ENCODE measurements around the gene TFE3.

- TF ChIP-seq CTCF (conservative IDR thresholded peaks at IDR 0.05; ENCODE audit: low read length) (no peak), EZH2phosphoT487 (IDR thresholded peaks at IDR 0.05; ENCODE audit: borderline replicate concordance) (no peak)
These were observed 29.5 kb upstream of the TFE3 start for GRCh38 chrX:49072712-49073095.

All from Loucy (cell line).